CD4-positive, alpha-beta T cell treated with Interleukin-2 at 100 ng/mL for 4 hours (primary cell): ENCODE measurements around the gene CNKSR3.
"Not testable (repeated sequence)": the region's sequence is repeated elsewhere in the genome, so short reads cannot be mapped to it uniquely, and the experiment has no call there.

ENCODE experiments used
- DNase-seq: peaks from one replicate; pipeline ENCODE4 v3.0.0-alpha.2; 2020; ENCODE audit warnings: low spot score

CNKSR3 gene

DNA sequence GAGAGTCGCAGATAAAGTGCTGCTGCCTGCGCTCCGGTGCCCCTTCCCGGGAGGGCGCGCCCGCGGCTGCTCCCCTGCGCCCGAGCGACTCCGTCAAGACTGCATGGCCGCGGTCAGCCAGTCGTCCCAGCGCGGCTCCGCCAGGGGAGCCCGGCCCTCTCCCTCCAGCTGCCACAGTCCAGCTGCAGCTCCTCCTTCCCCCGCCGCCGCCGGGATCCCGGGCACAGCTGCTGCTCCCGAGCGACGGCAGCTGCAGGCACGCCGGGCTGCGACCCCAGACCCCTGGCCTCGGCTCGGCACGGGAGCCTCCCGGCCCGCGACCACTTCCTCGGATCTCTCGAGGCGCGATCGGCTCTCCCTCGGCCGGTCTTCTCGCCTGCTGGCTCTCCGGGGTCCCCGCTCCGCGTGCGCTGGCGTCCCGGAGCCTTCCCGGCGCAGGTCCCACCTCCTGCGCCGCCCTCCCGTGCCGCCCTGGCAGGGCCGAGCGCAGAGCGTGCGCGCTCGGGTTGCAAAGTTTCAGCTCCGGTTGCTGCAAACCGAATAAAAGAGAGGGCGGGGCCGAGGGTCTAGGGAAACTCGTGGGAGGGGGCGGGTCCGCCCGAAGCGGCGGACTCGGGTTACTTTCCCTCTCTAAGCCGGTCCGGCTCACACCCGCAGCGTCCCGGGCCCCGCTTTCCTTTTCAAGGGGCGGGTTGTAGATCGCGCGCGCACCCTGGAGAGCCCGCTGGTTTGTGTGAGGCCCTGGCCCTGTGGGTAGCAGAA lies at the start of gene CNKSR3:
Gene CNKSR3 (minus strand): TSS at position 542 of the 762 bp plus-strand sequence. CDS start 571 bp downstream, outside the sequence.
- DNase-seq: no peak

DNA sequence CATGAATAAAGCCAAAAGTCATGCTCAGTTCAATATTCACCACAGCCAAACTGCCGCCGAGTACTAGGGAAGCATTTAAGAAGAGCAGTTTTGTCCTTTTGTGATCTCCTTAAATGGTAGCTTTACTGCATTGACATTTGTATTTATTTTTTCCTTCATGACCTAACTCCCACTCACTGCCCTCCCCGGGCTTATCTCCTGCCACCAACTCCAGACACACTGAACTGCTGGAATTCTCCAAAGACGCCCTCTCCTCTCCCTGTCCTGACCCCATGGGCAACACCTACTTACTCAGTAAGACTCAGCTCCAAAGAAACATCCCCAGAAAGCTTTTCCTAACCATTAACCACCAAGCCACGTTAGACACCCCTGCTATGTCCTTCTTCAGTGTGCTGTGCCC lies 48.5 kb upstream of the CNKSR3 start:
- no peak for DNase-seq

DNA sequence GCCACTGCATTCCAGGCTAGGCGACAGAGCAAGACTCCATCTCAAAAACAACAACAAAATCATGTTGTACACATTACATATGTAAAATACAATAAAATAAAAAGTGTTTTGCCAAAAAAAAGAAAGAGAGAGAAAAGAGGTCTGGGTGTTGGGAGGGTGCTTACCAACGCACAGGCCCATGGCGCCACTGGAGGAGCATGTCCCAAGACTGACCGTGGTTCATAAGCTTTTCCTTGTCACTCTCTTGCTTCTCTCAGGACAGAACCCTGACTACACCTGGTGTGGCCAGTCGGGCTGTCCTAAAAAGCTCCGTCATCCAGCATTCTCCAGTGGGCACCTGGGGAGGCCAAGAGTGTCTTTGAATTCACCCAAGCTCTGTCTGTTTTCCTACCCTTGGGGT lies 48.0 kb upstream of the CNKSR3 start:
- no peak for DNase-seq

DNA sequence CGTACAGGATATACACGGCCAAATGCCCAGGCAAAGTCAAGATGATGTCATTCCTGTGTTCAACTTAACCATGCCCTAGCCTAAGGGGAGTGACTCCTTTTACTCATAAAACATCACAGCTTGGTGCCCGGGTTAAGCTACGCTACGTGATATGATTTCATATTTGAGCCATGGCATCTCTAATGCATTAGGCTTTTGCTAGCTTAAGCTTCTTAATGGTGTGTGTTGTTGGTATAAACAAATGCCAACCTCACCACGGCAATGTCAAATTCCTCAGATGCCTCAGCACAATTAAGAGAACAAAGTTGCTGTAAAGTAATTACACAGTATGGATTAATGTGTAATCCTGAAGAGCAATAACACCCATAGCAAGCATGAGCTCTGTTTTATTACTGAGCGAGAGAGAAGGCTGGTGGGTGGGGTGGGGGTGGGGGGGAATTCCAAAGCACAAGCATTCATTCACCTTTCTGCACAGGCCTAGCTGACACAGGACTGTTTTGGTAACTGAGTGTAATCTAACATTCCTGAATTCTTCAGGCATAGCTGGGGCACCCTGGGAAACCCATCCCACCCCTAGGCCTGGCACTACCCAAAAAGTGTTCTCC lies 44.7 kb upstream of the CNKSR3 start:
- no peak for DNase-seq

DNA sequence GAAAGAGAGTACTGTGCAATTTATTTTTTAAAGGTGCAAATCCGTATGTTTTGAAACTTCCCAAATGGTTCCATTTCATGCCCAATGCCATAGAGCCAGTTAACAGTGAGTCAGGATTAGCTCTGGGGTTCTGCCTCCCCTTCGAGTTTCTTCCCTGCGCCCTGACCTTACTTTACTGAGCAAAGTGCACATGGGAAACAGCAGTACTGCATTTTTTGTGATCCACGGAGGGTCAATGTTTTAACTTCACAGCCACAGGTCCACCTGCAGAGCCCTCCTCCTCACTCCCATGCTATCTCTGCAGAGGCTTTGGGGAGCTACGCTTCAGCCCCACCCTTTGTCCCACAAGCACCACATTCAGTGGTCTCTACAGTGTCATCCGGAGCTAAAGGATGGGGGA lies 44.0 kb upstream of the CNKSR3 start:
- no peak for DNase-seq

DNA sequence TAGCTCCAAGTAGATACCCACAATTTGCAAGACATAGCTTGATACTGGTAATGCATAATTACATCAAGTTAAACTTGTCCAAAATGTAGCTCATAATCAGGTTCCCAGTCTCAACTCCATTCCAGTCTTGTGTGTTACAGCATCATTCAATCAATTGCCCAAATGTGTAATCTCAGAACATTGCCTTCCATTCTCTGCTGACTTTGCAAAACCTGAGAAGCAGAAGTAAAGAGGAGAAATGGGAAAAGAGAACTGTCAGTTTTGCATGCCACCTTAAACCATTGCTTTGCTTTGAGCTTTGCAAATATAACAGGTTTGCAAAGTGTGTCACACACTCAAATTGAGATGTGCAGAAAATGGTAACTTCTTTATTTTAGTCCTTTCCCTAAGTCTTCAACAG lies 40.3 kb upstream of the CNKSR3 start:
- no peak for DNase-seq

DNA sequence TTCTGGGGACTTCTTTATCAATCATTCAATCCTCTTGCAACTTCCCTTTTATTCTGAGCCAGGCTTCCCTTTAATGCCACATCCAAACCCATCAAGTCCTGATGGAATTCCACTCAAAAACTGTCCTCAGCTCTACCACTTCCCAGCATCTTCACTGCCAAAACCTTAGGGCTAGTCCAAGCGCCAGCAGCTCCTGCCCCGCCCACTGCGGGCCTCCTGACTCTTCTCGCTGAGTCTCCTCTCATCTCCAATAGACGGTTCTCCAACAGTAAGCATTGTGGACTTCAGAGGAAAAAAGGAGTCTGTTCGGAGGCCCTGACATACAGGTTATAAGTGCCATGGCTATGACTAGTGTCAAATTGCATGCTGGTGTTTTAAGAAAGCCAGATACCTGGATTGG lies 38.7 kb upstream of the CNKSR3 start:
- DNase-seq: no peak

DNA sequence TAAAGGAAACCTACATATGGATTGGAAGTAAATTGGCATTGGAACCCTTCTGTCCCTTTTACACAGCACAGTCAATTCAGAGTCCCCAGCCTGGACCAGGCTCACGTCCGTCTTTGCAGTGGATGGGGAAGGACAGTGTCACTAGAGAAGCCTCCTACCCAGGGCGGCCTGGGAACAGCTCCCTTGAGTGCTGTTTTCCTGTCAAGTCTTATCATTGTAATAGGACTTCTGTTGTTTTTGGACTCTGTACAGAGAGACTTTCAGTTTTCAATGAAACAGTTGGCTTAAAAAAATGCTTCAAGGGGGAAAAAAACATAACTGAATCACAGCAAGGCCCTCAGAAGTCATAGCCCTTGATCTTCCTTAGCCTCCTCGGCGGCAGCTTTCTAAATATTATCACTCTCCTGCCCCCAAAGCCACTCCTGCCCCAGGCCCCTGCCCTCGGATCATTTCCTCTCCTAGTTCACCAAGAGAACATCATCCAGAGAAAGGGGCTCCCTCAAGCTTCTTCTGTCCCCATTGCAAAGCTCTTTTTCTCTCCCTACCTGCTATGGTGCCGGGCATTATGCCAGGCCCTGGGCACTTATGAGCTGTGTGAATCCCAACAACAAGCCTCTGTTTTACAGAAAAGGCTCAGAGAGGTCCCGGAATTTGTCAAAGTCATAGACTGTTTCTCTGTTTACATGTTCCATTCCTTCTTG lies 37.8 kb upstream of the CNKSR3 start:
- DNase-seq: no peak

DNA sequence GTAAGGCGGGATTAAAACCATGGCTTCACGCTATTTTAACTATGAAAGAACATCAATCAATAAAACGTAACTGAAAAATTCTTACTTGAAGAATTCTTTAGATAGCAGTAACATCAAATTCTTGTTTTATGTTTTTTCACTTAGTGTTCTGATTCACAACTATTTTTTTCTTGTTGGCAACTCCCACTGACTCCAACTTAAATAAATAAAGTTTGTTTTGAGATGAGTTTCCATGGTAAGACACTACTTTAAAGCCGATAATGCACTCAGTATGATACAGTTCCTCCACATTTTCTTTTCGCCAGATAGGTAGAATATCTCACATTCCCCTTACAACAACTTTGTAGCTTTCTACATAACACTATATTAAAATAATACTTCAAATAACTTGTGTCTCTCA lies 33.1 kb upstream of the CNKSR3 start:
- no peak for DNase-seq

DNA sequence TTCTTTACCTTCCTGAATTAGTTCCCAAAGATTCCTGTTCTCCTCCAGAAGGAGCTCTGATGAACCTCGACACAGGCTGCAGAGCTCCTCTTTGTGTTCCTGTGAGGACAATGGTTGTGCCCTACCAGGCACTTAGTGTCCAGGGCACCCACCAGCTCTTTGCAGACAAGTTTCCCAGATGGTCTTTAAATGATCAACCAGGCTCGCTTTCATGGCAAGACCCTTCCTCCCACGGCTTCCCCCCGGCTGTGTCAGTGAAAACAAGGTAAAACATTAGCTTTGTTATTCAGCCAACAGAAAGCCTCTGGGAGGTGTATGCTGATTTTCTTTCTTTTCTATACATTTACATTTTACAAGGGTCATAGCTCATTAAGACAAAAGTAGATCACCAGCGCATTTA lies 32.3 kb upstream of the CNKSR3 start:
- DNase-seq: no peak

DNA sequence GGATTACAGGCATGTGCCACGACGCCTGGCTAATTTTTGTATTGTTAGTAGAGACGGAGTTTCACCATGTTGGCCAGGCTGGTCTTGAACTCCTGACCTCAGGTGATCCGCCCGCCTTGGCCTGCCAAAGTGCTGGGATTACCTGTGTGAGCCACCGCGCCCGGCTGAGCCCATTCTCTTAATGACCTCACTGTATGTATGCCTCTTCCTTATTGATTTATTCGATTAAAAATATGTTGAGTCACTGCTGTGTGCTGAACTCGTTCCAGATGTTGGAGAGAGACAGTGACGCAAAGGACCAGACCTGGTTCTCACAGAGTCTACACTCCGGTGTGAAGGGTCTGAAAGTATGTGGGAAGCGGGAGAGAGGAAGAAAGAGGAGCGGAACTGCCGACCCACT lies 31.4 kb upstream of the CNKSR3 start:
- not testable (repeated sequence) for DNase-seq

DNA sequence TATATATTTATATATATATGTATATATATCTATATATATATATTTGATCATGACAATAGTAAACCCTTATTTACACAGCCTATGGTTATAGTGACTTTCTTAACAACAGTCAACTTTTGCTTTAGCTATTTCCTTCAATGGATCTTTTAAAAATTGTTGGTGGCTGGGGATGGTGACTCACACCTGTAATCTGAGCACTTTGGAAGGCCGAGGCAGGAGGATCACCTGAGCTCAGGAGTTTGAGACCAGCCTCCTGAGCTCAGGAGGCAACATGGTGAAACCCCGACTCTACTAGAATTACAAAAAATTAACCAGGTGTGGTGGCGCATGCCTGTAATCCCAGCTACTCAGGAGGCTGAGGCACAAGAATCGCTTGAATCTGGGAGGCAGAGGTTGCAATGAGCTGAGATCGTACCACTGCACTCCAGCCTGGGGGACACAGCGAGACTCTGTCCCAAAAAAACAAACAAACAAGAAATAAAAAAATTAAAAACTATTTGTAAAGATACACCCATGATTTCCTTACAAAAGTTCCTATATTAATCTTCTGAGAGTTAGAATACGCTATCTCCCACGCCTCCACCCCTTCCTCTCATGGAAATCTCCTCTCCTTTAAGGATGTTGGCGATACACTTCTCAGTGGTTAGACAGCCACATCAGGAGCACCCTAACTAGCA lies 29.2 kb upstream of the CNKSR3 start:
- no peak for DNase-seq

DNA sequence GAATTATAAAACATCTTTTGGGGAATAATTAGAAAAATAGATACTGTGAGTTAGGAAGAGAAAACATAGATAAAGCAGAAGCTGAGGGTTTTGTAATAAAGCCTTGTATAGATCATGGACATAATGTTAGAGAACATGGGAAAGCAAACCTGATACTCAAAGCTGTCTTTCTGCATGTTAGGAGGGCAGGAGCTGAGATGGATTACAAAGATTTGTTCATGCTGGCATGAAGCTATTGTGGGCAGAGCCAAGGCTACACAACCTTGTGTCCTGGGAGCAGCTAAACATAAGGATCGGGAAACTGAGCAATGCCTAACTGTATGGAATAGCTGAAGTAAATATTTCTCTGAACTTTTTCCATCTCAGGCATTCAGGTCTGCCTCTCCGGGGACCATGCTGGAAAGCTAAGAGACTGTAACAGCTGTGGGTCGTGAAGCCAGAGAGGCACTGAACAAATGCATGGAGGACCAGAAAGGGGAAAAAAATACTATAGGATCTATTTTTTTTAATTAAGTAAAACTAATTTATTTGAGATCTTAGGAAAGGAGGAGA lies 28.2 kb upstream of the CNKSR3 start:
- DNase-seq: no peak

DNA sequence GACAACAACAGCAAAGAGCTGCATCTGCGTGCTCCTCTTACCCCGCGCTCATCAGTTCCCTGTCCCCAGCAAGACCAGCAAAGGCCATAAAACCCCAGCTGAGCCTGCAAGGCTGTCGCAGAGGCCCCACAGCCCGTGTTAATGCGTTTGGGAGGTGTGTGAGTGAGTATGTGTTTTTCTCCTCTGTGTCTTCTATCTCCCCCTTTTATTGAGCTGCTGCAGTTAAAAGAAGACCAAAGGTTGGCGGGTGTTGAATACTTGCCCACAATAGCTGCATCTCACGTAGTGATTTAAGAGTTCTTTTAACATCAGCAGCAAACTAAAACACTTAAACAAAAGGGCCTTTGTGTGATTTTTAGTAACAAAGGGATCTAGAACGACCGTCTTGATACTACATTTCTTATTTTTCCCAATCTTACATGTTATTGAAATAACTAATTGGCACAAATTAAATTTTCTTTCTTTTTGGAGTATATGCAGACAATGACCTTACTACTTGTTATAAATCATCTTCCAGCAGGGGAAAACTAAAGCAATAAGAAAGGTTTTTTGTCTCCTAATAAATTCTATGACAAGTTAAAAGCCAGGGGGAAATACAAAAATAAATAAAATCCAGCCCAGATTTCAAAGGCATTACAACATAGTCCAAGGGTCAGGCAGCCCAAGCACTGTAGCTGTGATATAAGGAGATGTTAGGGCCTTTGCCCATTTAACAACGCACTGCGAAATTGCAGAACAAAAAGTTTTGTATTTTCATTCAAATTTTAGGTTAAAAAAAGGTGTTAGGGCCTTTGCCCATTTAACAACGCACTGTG lies 27.2 kb upstream of the CNKSR3 start:
- DNase-seq: no peak

DNA sequence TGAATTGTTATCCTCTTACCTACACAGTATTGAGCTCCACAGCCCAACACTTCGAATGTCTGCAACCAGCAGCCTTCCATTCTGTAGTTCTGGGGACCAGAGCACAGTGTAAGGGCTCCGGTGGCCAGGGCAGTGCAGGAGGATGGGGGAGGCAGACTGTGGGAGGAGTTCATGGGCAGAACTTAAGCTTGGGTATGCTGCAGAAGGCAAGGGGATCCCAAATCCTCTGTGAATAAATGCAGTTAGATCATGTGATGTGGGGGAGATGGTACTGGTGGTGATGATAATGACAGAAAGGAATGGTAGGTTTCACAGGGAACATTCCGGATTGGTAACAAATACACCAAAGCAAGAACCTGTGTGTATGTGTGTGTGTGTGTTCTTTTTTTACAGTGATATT lies 26.5 kb upstream of the CNKSR3 start:
- no peak for DNase-seq

DNA sequence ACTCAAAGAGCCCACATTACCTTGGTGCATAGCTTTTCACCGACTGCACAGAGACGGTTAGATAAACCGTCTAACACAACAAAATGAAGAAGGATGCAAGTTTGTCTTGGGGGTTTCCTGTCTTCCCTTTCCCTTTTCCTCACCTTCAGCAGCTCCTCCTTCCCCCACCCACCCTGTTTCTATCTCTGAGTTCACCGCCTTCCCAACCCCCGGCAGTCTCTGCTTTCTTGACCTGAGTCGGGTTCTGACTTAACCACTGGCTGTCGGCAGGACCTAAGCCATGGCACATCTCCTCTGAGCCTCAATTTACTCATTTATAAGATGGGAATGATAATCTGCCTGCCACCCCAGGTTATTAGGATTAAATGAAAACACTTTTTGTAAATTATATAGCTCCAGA lies 25.8 kb upstream of the CNKSR3 start:
- no peak for DNase-seq

DNA sequence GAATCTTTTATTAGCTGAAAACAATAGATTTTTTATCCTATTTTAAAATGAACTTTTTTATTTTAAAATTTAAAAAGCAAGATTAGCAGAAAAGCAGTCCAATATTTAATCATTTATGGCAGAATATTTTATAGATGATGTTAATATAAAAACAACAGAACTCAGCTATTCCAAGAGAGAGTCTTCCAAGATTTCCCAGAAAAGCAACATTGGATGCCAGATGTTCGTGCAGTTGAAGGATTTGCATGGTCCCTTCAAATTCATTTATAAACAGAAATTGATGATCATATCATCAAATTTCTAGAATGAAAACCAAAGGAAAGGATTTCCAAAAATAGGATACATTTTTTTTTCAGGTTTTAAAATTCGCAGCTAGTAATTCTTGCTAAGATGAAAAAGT lies 25.4 kb upstream of the CNKSR3 start:
- no peak for DNase-seq

DNA sequence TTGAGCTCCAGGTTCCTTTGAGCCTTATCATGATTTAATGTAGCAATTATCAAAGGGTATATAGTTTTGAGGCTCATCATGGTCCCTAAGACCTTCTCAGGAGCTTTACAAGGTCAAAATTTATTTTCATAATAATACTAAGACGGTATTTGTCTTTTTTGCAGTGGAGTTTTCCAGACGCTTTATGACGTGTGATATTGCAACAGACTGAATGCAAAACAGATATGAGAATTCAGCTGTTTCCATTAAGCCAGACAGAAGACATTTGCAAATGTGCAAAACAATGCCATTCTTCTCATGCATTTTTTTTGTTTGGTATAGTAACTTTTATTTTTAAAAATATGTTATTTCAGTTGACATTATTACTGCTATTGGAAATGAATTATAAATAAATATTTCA lies 24.7 kb upstream of the CNKSR3 start:
- DNase-seq: no peak

DNA sequence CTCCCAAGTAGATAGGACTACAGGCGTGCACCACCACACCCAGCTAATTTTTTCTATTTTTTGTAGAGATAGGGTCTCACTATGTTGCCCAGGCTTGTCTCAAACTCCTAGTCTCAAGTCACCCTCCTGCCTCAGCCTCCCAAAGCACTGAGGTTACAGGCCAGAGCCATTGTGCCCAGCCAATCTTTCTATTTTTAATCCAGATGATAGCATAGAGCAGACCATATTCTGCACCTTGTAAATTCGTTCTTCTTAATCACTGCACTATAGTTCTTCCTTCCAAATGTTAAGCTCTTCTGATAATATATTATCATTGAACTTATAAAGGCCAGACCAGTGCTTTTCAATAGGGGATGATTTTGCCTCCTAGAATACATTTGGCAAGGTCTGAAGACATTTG lies 24.0 kb upstream of the CNKSR3 start:
- DNase-seq: no peak

DNA sequence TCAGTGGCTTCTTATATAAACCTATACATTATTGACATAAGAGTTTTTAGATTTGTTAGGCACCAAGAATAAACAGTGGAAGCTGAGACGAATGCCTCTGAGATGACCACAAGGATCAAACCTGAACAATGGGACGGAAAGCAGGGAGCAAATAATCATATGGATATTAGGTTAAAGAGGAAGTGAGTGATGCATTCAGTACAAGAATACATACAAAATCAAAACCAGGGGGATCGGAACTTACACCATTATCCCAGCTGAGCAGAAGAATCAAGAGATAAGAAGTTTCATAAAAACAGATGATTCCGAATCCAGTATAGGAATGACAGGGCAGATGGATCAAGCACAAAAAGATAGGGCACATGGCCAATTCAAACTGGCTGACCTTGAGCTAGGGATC lies 21.9 kb upstream of the CNKSR3 start:
- no peak for DNase-seq

DNA sequence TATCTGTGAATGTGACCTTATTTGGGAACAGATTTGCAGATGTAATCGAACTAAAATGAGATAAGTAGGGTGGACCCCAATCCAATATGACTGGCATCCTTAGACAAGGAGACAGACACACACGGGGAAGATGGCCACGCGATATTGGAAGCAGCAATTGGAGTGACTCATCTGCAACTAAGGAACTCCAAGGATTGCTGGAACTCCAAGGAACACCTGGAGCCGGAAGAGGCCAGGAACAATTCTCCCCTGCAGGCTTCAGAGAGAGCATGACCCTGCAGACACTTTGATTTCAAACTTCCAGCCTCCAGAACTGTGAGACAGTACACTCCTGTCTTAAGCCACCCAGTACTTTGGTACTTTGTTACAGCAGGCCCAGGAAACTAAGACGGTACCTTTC lies 19.5 kb upstream of the CNKSR3 start:
- DNase-seq: no peak
